IMR-90 (cell line): ENCODE data around the gene ARL6IP5. TPM values are rescaled to one million over a fixed set of nuclear protein-coding genes. Genes with fewer than 3 reads are reported as not detected.

ENCODE experiments used
- ATAC-seq: fragments of 200-7000 bp; cut with Tn5 transposase; 2 replicates; pipeline ENCODE4 v1.9.1; 2020; ENCODE audit warnings: low read depth, mild to moderate bottlenecking, moderate library complexity
- BruUV-seq: library from RNA; stranded (reverse); fragments of 400-500 nt; replicated peaks from 2 replicates; lab custom pipeline; 2021; lab: Mats Ljungman, UMichigan
- CTCF ChIA-PET: fragments of 300-600 bp; formaldehyde crosslinking; extraction: SDS; loops from one replicate; lab custom pipeline; 2021; ENCODE audit warnings: antibody characterized with exemption; lab: Yijun Ruan, JAX
- POLR2A ChIA-PET: fragments of 300-600 bp; sonication (Branson Sonifier 250); formaldehyde crosslinking; loops from one replicate; lab custom pipeline; 2022; ENCODE audit warnings: antibody characterized with exemption; ENCODE audit not compliant: unreplicated experiment; lab: Charles Lee
- DNase-seq: peaks from one replicate; pipeline ENCODE4 v3.0.0; 2013
- H2AFZ ChIP-seq: replicated peaks from 2 replicates; pipeline ENCODE3; 2013; ENCODE audit warnings: low read length, mild to moderate bottlenecking; ENCODE audit not compliant: poor library complexity
- H2AK5ac ChIP-seq: 2 replicates; pipeline ENCODE4 v1.6.1; 2013; ENCODE audit warnings: low read depth, low read length, inconsistent platforms
- H2AK9ac ChIP-seq: replicated peaks from 2 replicates; pipeline ENCODE3; 2013; ENCODE audit warnings: mild to moderate bottlenecking, low read depth, low read length, moderate library complexity; ENCODE audit not compliant: poor library complexity
- H2BK120ac ChIP-seq: 2 replicates; pipeline ENCODE4 v1.6.1; 2013; ENCODE audit warnings: low read depth, low read length, inconsistent platforms
- H2BK15ac ChIP-seq: 3 replicates; pipeline ENCODE4 v1.6.1; 2013; ENCODE audit warnings: low read depth, low read length, inconsistent platforms
- H2BK20ac ChIP-seq: 2 replicates; pipeline ENCODE4 v1.6.1; 2013; ENCODE audit warnings: low read depth, mild to moderate bottlenecking, inconsistent platforms, low read length, moderate library complexity
- H2BK5ac ChIP-seq: 2 replicates; pipeline ENCODE4 v1.6.1; 2013; ENCODE audit warnings: mild to moderate bottlenecking, low read depth, low read length, inconsistent platforms; ENCODE audit not compliant: poor library complexity, severe bottlenecking
- H3K14ac ChIP-seq: replicated peaks from 2 replicates; pipeline ENCODE4 v1.6.1; 2013; ENCODE audit warnings: low read depth, low read length, inconsistent platforms
- H3K18ac ChIP-seq: 2 replicates; pipeline ENCODE4 v1.6.1; 2013; ENCODE audit warnings: low read depth, low read length, control low read depth
- H3K23ac ChIP-seq: 2 replicates; pipeline ENCODE4 v1.6.1; 2013; ENCODE audit warnings: low read depth, low read length, inconsistent platforms
- H3K27ac ChIP-seq: 2 replicates; pipeline ENCODE4 v1.5.1; 2013; ENCODE audit warnings: mild to moderate bottlenecking, control low read depth, low read length; ENCODE audit not compliant: insufficient read depth
- H3K27me3 ChIP-seq: 2 replicates; pipeline ENCODE4 v1.6.1; 2013; ENCODE audit warnings: low read length; ENCODE audit not compliant: control insufficient read depth, insufficient read depth
- H3K36me3 ChIP-seq: 2 replicates; pipeline ENCODE4 v1.6.1; 2013; ENCODE audit warnings: low read length, mixed read lengths; ENCODE audit not compliant: control insufficient read depth, insufficient read depth
- H3K4ac ChIP-seq: 2 replicates; pipeline ENCODE4 v1.6.1; 2013; ENCODE audit warnings: low read depth, low read length, inconsistent platforms
- H3K4me1 ChIP-seq: 2 replicates; pipeline ENCODE4 v1.6.1; 2013; ENCODE audit warnings: low read length, mixed read lengths; ENCODE audit not compliant: control insufficient read depth, insufficient read depth
- H3K4me2 ChIP-seq: 2 replicates; pipeline ENCODE4 v1.6.1; 2013; ENCODE audit warnings: low read depth, mild to moderate bottlenecking, control low read depth, low read length, moderate library complexity
- H3K4me3 ChIP-seq: 2 replicates; pipeline ENCODE4 v1.5.1; 2013; ENCODE audit warnings: low read depth, mild to moderate bottlenecking, control low read depth, low read length, moderate library complexity; ENCODE audit not compliant: insufficient read depth
- H3K56ac ChIP-seq: 2 replicates; pipeline ENCODE4 v1.6.1; 2013; ENCODE audit warnings: low read length, inconsistent platforms; ENCODE audit not compliant: insufficient read depth; ENCODE audit errors: extremely low read depth
- H3K79me1 ChIP-seq, 2 experiments: 2 replicates each; pipeline ENCODE4 v1.6.1; 2013; ENCODE audit warnings: low read length in 2 of 2, inconsistent platforms in 1 of 2, low read depth in 1 of 2
- H3K9ac ChIP-seq: 2 replicates; pipeline ENCODE4 v1.6.1; 2013; ENCODE audit warnings: low read depth, low read length, control low read depth
- H3K9me1 ChIP-seq: 2 replicates; pipeline ENCODE4 v1.6.1; 2013; ENCODE audit warnings: low read length, inconsistent platforms; ENCODE audit not compliant: insufficient read depth
- H3K9me3 ChIP-seq: 2 replicates; pipeline ENCODE4 v1.6.1; 2013; ENCODE audit warnings: low read length; ENCODE audit not compliant: control insufficient read depth, insufficient read depth
- H4K20me1 ChIP-seq: 2 replicates; pipeline ENCODE4 v1.6.1; 2013; ENCODE audit warnings: low read length, inconsistent platforms; ENCODE audit not compliant: insufficient read depth
- H4K5ac ChIP-seq: 2 replicates; pipeline ENCODE4 v1.6.1; 2013; ENCODE audit warnings: mild to moderate bottlenecking, low read depth, low read length, control low read depth
- H4K8ac ChIP-seq, 2 experiments: 2 replicates each; pipeline ENCODE4 v1.6.1; 2013; ENCODE audit warnings: low read depth in 2 of 2, low read length in 2 of 2, control low read depth in 1 of 2, inconsistent platforms in 1 of 2
- H4K91ac ChIP-seq: 2 replicates; pipeline ENCODE4 v1.6.1; 2013; ENCODE audit warnings: low read depth, low read length, inconsistent platforms; ENCODE audit not compliant: insufficient read depth
- BHLHE40 ChIP-seq: fragments of 150-350 bp; IDR thresholded peaks from 2 replicates; pipeline ENCODE4 v1.6.1; 2016; ENCODE audit warnings: mild to moderate bottlenecking, low read depth, low read length
- CHD1 ChIP-seq: IDR thresholded peaks from 2 replicates; pipeline ENCODE4 v1.6.1; 2012; ENCODE audit warnings: low read depth, low read length, improper control_type of control experiment
- FOS ChIP-seq: fragments of 150-350 bp; IDR thresholded peaks from 2 replicates; pipeline ENCODE4 v1.6.1; 2016; ENCODE audit warnings: low read depth, low read length
- RAD21 ChIP-seq: IDR thresholded peaks from 2 replicates; pipeline ENCODE4 v1.6.1; 2012; ENCODE audit warnings: low read length, improper control_type of control experiment
- RFX5 ChIP-seq: IDR thresholded peaks from 2 replicates; pipeline ENCODE4 v1.8.0; 2012; ENCODE audit warnings: low read depth, mild to moderate bottlenecking, low read length, moderate library complexity
- SMC3 ChIP-seq: fragments of 150-350 bp; IDR thresholded peaks from 2 replicates; pipeline ENCODE4 v1.6.1; 2016; ENCODE audit warnings: low read depth, mild to moderate bottlenecking, antibody characterized with exemption, low read length, moderate library complexity
- WGBS, 2 experiments: methylation state at CpG; one replicate each; pipeline versions ENCODE4 v1.1.5 to v1.1.7; 2013; ENCODE audit warnings: missing lambda C conversion rate in 2 of 2; ENCODE audit not compliant: insufficient read length in 1 of 2; ENCODE audit errors: extremely low coverage in 2 of 2; 5-methylcytosine and 5-hydroxymethylcytosine counted together
- dilution Hi-C: fragments of 300-500 bp; cut with HindIII; formaldehyde crosslinking; loops from one replicate; pipeline ENCODE4 v1.14.3; 2018; ENCODE audit warnings: low sequenced_read_pairs; ENCODE audit not compliant: unreplicated experiment
- in situ Hi-C: fragments of 300-500 bp; cut with MboI; formaldehyde crosslinking; loops from 3 replicates; pipeline ENCODE4 v1.14.3; 2019; ENCODE audit warnings: low sequenced_read_pairs, inconsistent platforms, mixed read lengths
- intact Hi-C: fragments of 100-400 bp; cut with micrococcal nuclease; formaldehyde crosslinking; loops from 2 replicates; pipeline ENCODE4 v1.10.0; 2022
- polyA plus RNA-seq, 3 experiments: library from polyadenylated mRNA; depleted of rRNA; stranded (reverse); fragments of >200 nt; gene quantifications; 2 replicates each; pipeline ENCODE4 v1.2.3, GENCODE V29; 2012; ENCODE audit warnings: low replicate concordance in 1 of 3
- total RNA-seq: library from RNA; depleted of rRNA; stranded (reverse); fragments of >200 nt; gene quantifications from 2 replicates; pipeline ENCODE4 v1.2.3, GENCODE V29; 2012
- TF ChIP-seq, protein P1 (sequence below): conservative IDR thresholded peaks from 2 replicates; pipeline ENCODE4 v1.5.1; 2012; ENCODE audit warnings: mild to moderate bottlenecking, low read depth, low read length, improper control_type of control experiment

The ARL6IP5 gene
- total and polyA plus RNA-seq, 2 of the 4 experiments (the other 2 are of a cell fraction) = 76.4 to 98.8 TPM

DNA sequence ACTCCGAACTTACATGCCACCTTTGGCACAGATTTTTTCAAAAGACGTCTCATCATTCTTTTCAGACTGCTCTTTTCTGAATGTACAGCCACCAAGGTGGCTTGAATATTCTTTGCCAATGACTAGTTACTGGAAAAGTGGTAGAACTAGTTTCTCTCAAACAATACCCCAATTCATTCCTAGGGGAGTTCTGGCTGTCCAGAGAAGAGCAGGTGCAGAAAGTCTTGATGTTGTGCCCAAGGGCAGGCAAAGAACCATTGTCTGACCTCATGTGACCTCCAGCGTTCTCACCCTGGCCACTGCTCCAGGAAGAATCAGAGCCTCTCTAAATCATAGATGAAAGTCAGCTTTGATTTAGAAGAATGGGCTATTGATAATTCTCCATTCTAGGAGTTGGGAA, 32.2 kb downstream of the ARL6IP5 start:
- ChIA-PET POLR2A (no interaction called here), CTCF (no interaction called here)
- H2BK5ac ChIP-seq = no peak overlapping the region
- no peak overlapping the region for H3K4me2 ChIP-seq
- H3K4me1 ChIP-seq = no peaks in the 10 kb centered on the region
- no peak overlapping the region for H3K18ac ChIP-seq
- no peak overlapping the region for H3K23ac ChIP-seq
- no peak overlapping the region for H3K4ac ChIP-seq
- H4K20me1 ChIP-seq = no peaks in the 10 kb centered on the region
- no peak overlapping the region for H2BK120ac ChIP-seq
- in situ Hi-C loops (no loop called here), dilution Hi-C loops (no loop called here), intact Hi-C loops (no loop called here)
- TF ChIP-seq, protein P1, sequence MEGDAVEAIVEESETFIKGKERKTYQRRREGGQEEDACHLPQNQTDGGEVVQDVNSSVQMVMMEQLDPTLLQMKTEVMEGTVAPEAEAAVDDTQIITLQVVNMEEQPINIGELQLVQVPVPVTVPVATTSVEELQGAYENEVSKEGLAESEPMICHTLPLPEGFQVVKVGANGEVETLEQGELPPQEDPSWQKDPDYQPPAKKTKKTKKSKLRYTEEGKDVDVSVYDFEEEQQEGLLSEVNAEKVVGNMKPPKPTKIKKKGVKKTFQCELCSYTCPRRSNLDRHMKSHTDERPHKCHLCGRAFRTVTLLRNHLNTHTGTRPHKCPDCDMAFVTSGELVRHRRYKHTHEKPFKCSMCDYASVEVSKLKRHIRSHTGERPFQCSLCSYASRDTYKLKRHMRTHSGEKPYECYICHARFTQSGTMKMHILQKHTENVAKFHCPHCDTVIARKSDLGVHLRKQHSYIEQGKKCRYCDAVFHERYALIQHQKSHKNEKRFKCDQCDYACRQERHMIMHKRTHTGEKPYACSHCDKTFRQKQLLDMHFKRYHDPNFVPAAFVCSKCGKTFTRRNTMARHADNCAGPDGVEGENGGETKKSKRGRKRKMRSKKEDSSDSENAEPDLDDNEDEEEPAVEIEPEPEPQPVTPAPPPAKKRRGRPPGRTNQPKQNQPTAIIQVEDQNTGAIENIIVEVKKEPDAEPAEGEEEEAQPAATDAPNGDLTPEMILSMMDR = no peak
- TF ChIP-seq RFX5 = no peak
- TF ChIP-seq RAD21 = no peak
- no peak for TF ChIP-seq SMC3
- TF ChIP-seq FOS = no peak
- TF ChIP-seq BHLHE40 = no peak
- no peak for TF ChIP-seq CHD1
- no peaks in the 10 kb centered on the region for H3K36me3 ChIP-seq
- DNase-seq (no peak), ATAC-seq (no peak)
- no peak overlapping the region for H2BK20ac ChIP-seq
- no peak overlapping the region for H3K14ac ChIP-seq
- no peak overlapping the region for H3K9ac ChIP-seq
- no peak overlapping the region for H3K4me3 ChIP-seq
- no peak overlapping the region for H2AFZ ChIP-seq
- H3K27me3 ChIP-seq = peaks cover 5% of the 10 kb centered on the region
- H2AK5ac ChIP-seq = no peak overlapping the region
- no peaks in the 10 kb centered on the region for H3K79me1 ChIP-seq
- no TSS peak for BruUV-seq
- H3K9me1 ChIP-seq = no peaks in the 10 kb centered on the region
- WGBS, 2 experiments = no CpG with 5 or more reads among the region's 3 CpGs
- H3K9me3 ChIP-seq = no peaks in the 10 kb centered on the region
- no peak overlapping the region for H2BK15ac ChIP-seq
- no peak overlapping the region for H3K27ac ChIP-seq
- no peak overlapping the region for H2AK9ac ChIP-seq
- H4K5ac ChIP-seq = no peak overlapping the region
- no peak overlapping the region for H4K91ac ChIP-seq
- no peak overlapping the region for H3K56ac ChIP-seq
- no peak overlapping the region for H4K8ac ChIP-seq
